GM20000 (cell line): ENCODE results near the gene C11orf71.

ENCODE experiments used
- DNase-seq: peaks from one replicate; pipeline ENCODE4 v3.0.0; 2012; ENCODE audit warnings: low spot score
- CTCF ChIP-seq: IDR thresholded peaks from 2 replicates; pipeline ENCODE4 v1.5.1; 2012; ENCODE audit warnings: mild to moderate bottlenecking, control low read depth; ENCODE audit errors: extremely low read depth, missing control alignments

Gene C11orf71

GRCh38 chr11:114386545-114386944, 13.8 kb downstream of the C11orf71 start:
- no peak for DNase-seq
- no peak for TF ChIP-seq CTCF

GRCh38 chr11:114386131-114386530, 14.2 kb downstream of the C11orf71 start:
- TF ChIP-seq CTCF, result no peak
- DNase-seq, result no peak

GRCh38 chr11:114384487-114384886, 15.8 kb downstream of the C11orf71 start:
- no peak for DNase-seq

GRCh38 chr11:114382509-114382908, 17.8 kb downstream of the C11orf71 start:
- no peak for TF ChIP-seq CTCF
- no peak for DNase-seq

More at GRCh38 chr11:114384487-114384886, 15.8 kb downstream of the C11orf71 start:
- TF ChIP-seq CTCF, result no peak

GRCh38 chr11:114379394-114380069, 20.8 kb downstream of the C11orf71 start:
- no peak for TF ChIP-seq CTCF
- DNase-seq, result no peak

GRCh38 chr11:114377612-114378267, 22.6 kb downstream of the C11orf71 start:
- no peak for TF ChIP-seq CTCF
- no peak for DNase-seq

- no peak for TF ChIP-seq CTCF
- DNase-seq, result no peak
Observed at GRCh38 chr11:114375052-114375451, 25.3 kb downstream of the C11orf71 start.
